HG03135 (cell line): Measurements from ENCODE around the gene STAC2.
"Not testable (repeated sequence)": the region's sequence is repeated elsewhere in the genome, so short reads cannot be mapped to it uniquely, and the experiment has no call there.

Experiments
- ATAC-seq: cut with Tn5 transposase; IDR thresholded peaks from one replicate; pipeline ENCODE4 v1.9.1; 2021; ENCODE audit warnings: mild to moderate bottlenecking, moderate library complexity; ENCODE audit not compliant: unreplicated experiment

The STAC2 gene

GRCh38 chr17:39191750-39192510 is 33.8 kb downstream of the STAC2 start:
- no peak for ATAC-seq

- no peak for ATAC-seq
Observed at GRCh38 chr17:39187152-39187830, 38.5 kb downstream of the STAC2 start.

- ATAC-seq, result no peak
Observed at GRCh38 chr17:39186481-39187002, 39.2 kb downstream of the STAC2 start.

GRCh38 chr17:39183720-39184119 is 42.0 kb downstream of the STAC2 start:
- no peak for ATAC-seq

DNA sequence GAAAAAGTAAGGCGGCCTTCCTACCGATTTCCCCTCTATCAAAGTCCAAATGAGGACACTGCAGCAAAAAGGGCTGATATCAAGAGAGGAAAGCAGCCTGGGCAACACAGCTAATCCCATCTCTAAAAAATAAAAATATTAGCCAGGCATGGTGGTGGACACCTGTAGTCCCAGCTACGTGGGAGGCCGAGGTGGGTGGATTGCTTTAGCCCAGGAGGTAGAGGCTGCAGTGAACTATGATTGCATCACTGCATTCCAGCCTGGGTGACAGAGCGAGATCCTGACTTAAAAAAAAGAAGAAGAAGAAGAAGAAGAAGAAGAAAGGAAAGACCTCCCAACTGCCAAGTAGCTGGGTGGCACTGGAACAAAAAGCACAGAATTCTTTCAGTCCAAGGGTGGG is 42.7 kb downstream of the STAC2 start:
- ATAC-seq, result no peak

DNA sequence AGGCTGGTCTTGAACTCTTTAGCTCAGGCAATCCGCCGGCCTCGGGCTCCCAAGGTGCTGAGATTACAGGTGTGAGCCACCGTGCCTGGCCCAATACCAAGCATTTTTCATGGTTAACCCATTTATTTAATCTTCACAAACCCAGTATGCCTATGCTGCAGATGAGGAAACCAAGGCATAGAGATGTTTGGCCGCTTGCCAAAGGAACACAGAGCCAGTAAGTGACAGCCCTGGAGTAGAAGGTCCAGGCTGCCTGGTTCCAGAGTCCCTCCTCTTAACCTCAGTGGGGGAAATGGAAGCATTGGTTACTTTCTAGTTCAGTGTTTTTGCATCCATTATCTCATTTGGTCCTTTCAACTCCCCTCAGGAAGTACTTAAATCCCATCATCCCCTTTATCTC is 44.4 kb downstream of the STAC2 start:
- ATAC-seq, result no peak

- ATAC-seq, result no peak
Observed at GRCh38 chr17:39178536-39178935, 47.2 kb downstream of the STAC2 start.

DNA sequence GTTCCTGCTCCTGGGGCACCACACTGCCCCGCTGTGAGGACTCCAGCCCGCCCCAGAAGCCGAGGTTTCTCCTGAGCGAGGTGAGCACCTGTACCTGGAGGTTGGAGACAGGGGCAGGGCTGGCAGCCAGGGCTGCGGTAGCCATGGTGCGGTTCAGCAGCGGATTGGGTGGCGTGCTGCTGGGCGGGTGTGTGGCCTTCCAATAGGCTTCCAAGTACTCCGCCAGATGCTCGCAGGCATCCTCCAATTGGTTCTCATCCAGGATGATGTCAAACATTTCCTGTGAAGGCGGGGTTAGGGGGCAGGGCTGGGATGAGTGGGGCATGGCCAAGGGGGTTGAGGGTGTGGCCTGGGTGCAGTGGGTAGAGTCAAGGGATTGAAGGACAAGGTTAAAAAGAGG is 48.5 kb downstream of the STAC2 start:
- no peak for ATAC-seq

GRCh38 chr17:39175695-39176093 is 50.1 kb downstream of the STAC2 start:
- ATAC-seq, result no peak

GRCh38 chr17:39174920-39175694 is 50.6 kb downstream of the STAC2 start:
- ATAC-seq, result no peak

GRCh38 chr17:39173526-39174274 is 52.0 kb downstream of the STAC2 start:
- no peak for ATAC-seq

DNA sequence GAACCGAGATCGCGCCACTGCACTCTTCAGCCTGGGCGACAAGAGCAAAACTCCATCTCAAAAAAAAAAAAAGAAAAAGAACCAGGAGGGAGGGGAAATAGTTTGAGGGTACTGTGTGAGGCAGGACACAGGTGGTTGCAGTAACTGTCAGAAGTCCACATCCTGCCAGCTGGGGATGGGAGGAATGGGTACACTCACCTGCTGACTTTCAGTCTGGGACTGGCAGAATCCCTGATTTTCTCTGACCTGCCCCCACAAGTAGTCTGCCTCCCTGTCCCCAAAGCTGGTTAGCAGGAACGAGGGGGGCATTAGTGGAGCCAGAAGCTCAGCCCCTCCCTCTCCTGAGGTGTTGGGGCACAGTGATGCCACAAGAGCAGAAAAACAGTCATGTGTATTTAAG is 52.7 kb downstream of the STAC2 start:
- no peak for ATAC-seq

- ATAC-seq, result no peak
Observed at GRCh38 chr17:39171933-39172332, 53.8 kb downstream of the STAC2 start.

DNA sequence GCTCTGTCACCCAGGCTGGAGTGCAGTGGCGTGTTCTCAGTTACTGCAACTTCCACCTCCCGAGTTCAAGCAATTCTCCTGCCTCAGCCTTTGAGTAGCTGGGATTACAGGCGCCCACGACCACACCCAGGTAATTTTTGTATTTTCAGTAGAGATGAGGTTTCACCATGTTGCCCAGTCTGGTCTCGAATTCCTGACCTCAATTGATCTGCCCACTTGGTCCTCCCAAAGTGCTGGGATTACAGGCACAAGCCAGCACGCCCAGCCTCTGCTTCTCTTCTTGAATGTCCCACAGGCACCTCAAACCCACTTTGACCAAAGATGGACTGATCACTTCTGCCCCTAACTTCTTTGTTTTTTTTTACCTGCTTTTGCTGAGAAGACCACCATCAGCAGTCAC is 55.2 kb downstream of the STAC2 start:
- no peak for ATAC-seq

DNA sequence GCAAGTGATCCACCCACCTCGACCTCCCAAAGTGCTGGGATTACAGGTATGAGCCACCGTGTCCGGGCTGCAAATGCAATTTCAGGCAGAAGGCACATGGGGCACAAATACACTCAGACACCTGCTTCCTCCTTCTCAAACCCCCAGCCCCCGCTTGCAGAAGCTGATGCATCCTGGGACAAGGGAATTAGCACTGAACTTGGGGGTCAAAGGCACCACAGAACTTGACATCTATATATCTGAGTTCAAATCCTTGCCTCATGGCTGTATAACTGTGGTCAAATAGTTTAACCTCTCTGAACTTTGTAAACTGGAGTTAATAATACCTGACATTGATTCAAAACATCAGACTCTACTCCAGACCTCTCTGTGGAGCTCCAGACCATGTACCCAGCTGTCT is 55.6 kb downstream of the STAC2 start:
- ATAC-seq, result no peak

DNA sequence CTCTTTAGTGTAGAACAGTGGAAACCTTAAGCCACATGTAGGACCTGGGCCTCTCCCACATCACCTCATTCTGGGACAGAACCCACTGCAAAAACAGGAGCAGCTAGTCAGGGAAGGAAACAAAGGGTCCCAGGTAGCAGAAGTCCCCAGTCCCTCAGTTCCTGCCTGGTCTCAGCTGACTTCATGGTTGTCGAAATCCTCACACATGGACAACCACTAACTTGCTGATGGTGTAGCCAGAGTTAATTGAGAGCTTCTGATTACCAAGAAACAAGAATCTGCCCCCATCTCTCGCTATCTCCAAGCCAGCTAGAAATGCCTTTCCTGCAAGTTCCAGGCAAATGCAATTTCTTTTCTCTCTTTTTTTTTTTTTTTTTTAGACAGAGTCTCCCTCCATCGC is 56.2 kb downstream of the STAC2 start:
- no peak for ATAC-seq

- ATAC-seq, result no peak
Observed at GRCh38 chr17:39169101-39169500, 56.6 kb downstream of the STAC2 start.

GRCh38 chr17:39168503-39168902 is 57.2 kb downstream of the STAC2 start:
- not testable (repeated sequence) for ATAC-seq

- no peak for ATAC-seq
Observed at GRCh38 chr17:39167476-39167875, 58.3 kb downstream of the STAC2 start.

DNA sequence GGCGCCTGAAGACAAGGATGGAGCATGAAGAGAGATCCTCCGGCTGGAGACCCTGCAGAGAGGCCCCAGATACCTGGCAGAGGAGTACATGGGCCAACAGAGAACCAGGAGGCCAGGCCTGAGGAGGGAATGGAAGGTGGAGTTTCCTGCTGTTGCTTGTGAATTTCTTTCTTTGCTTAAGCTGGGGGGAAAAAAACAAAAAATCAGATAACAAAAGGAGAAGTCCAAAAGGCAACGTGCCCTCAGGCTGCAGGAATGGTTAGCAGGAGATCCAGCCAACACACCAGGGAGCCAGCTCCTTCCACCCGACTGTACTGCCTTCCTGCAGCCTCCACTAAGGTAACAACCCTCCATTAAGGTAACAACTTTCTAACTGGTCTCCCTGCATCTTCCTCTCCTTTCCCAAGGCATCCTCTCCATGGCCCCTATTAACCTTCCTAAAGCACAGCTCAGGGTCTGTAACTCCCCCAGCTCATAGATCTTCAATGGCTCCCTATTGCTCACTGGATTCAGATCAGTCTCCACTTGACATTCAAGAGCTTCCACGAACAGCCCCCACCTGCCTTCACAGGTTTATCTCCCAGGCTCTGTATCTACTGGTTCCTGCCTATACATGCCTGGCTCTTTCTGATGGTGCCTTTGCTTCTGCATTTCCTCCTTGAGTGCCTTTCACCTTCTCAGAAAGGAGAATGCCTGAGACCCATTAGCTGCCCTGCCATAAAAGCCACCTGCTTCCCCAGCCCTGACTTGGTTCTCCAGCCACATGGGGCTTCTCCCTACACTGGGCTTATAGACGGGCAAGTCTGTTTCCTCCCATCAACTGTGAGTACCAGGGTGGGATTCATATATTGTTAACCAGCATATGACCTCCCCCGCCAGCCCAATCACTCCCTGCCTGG is 59.1 kb downstream of the STAC2 start:
- no peak for ATAC-seq
